SK-N-SH (cell line): ENCODE data around the gene SOCS3. TPM values are rescaled to one million over a fixed set of nuclear protein-coding genes. Genes with fewer than 3 reads are reported as not detected.

Experiments
- CTCF ChIA-PET: fragments of 300-600, 350-600 bp; formaldehyde crosslinking; extraction: SDS; loops from one replicate; lab custom pipeline; 2021; lab: Yijun Ruan, JAX
- POLR2A ChIA-PET: fragments of 350-600 bp; sonication (Branson Sonifier 250); formaldehyde crosslinking; extraction: SDS; loops from one replicate; lab custom pipeline; 2020; ENCODE audit warnings: antibody characterized with exemption, inconsistent platforms; lab: Yijun Ruan, JAX
- DNase-seq: peaks from one replicate; pipeline ENCODE4 v3.0.0; 2012
- H2AFZ ChIP-seq: fragments of 200-600 bp; sonication (generic); 2 replicates; pipeline ENCODE4 v1.8.1; 2016; ENCODE audit warnings: antibody characterized with exemption, mild to moderate bottlenecking, low read depth
- H3F3A ChIP-seq: fragments of 200-600 bp; sonication (generic); replicated peaks from 2 replicates; pipeline ENCODE3; 2016; ENCODE audit warnings: antibody characterized with exemption, mild to moderate bottlenecking; ENCODE audit not compliant: insufficient read depth
- H3K27ac ChIP-seq, 2 experiments: fragments of 200-500 bp in 1 of 2; fragments of 200-600 bp in 1 of 2; sonication (Bioruptor generic) in 1 of 2; sonication (generic), shearing (Covaris generic) in 1 of 2; 2 replicates each; pipeline versions ENCODE4 v1.5.1 to v1.6.1; 2014 to 2016; ENCODE audit warnings: low read depth in 2 of 2, inconsistent platforms in 1 of 2, low read length in 1 of 2, mild to moderate bottlenecking in 1 of 2, mixed read lengths in 1 of 2
- H3K27me3 ChIP-seq: fragments of 200-600 bp; sonication (generic), shearing (Covaris generic); 2 replicates; pipeline ENCODE4 v1.6.1; 2016; ENCODE audit warnings: mixed run types; ENCODE audit not compliant: insufficient read depth
- H3K36me3 ChIP-seq, 2 experiments: fragments of 200-500 bp in 1 of 2; fragments of 200-600 bp in 1 of 2; sonication (Bioruptor generic) in 1 of 2; sonication (generic) in 1 of 2; replicated peaks in 1 of 2; 2 replicates each; pipeline versions ENCODE3 to v1.5.1; 2014 to 2016; ENCODE audit warnings: low read length in 1 of 2, mild to moderate bottlenecking in 1 of 2; ENCODE audit not compliant: insufficient read depth in 2 of 2, control insufficient read depth in 1 of 2
- H3K4me1 ChIP-seq, 2 experiments: fragments of 200-500 bp in 1 of 2; fragments of 200-600 bp in 1 of 2; sonication (Bioruptor generic) in 1 of 2; sonication (generic), shearing (Covaris generic) in 1 of 2; 2 replicates each; pipeline versions ENCODE4 v1.5.1 to v1.6.1; 2014 to 2016; ENCODE audit warnings: low read depth in 1 of 2, low read length in 1 of 2, mixed run types in 1 of 2; ENCODE audit not compliant: insufficient read depth in 2 of 2, control insufficient read depth in 1 of 2
- H3K4me2 ChIP-seq: fragments of 200-600 bp; sonication (generic), shearing (Covaris generic); 2 replicates; pipeline ENCODE4 v1.6.1; 2017; ENCODE audit warnings: mixed run types
- H3K4me3 ChIP-seq, 2 experiments: fragments of 200-500 bp in 1 of 2; fragments of 200-600 bp in 1 of 2; sonication (Bioruptor generic) in 1 of 2; sonication (generic), shearing (Covaris generic) in 1 of 2; 2 replicates each; pipeline versions ENCODE4 v1.5.1 to v1.8.1; 2014 to 2016; ENCODE audit warnings: low read depth in 2 of 2, inconsistent platforms in 1 of 2, low read length in 1 of 2, mild to moderate bottlenecking in 1 of 2, mixed read lengths in 1 of 2, moderate library complexity in 1 of 2
- H3K79me2 ChIP-seq: fragments of 200-600 bp; sonication (generic); 2 replicates; pipeline ENCODE4 v1.8.1; 2017; ENCODE audit warnings: mild to moderate bottlenecking; ENCODE audit not compliant: insufficient read depth
- H3K9ac ChIP-seq: fragments of 200-600 bp; sonication (generic); 2 replicates; pipeline ENCODE4 v1.6.1; 2017; ENCODE audit warnings: mixed run types
- H3K9me2 ChIP-seq: fragments of 200-600 bp; sonication (generic); 2 replicates; pipeline ENCODE4 v1.6.1; 2017; ENCODE audit warnings: mixed run types
- H3K9me3 ChIP-seq: fragments of 200-600 bp; sonication (generic); 2 replicates; pipeline ENCODE4 v1.6.1; 2017; ENCODE audit warnings: mixed run types, mild to moderate bottlenecking, moderate library complexity
- H4K20me1 ChIP-seq: fragments of 200-600 bp; sonication (generic); 2 replicates; pipeline ENCODE4 v1.6.1; 2017; ENCODE audit warnings: mild to moderate bottlenecking, mixed run types; ENCODE audit not compliant: insufficient read depth
- CHD2 ChIP-seq: fragments of 150-350 bp; IDR thresholded peaks from 2 replicates; pipeline ENCODE4 v1.6.1; 2018; ENCODE audit warnings: low read length; ENCODE audit not compliant: partially characterized antibody
- CTCF ChIP-seq: fragments of 200-600 bp; sonication (generic); IDR thresholded peaks from 2 replicates; pipeline ENCODE4 v1.6.1; 2017; ENCODE audit warnings: antibody characterized with exemption, mild to moderate bottlenecking, moderate library complexity
- ELF1 ChIP-seq: IDR thresholded peaks from 2 replicates; pipeline ENCODE4 v1.4.0; 2012
- EZH2phosphoT487 ChIP-seq: fragments of 200-600 bp; sonication (generic); IDR thresholded peaks from 2 replicates; pipeline ENCODE4 v1.6.1; 2017; ENCODE audit warnings: low read depth, mixed run types, mild to moderate bottlenecking, antibody characterized with exemption, moderate library complexity, borderline replicate concordance
- FOSL2 ChIP-seq: IDR thresholded peaks from 2 replicates; pipeline ENCODE4 v1.4.0; 2012; ENCODE audit warnings: low read depth, mild to moderate bottlenecking, moderate library complexity, borderline replicate concordance
- FOXJ3 ChIP-seq: sonication (generic); formaldehyde crosslinking; IDR thresholded peaks from 2 replicates; pipeline ENCODE4 v1.5.1; 2020; ENCODE audit warnings: mild to moderate bottlenecking, missing genetic modification reagents
- FOXM1 ChIP-seq: IDR thresholded peaks from 2 replicates; pipeline ENCODE4 v1.4.0; 2012; ENCODE audit warnings: low read depth, mild to moderate bottlenecking
- GABPA ChIP-seq: IDR thresholded peaks from 2 replicates; pipeline ENCODE4 v1.4.0; 2012; ENCODE audit warnings: low read depth, mild to moderate bottlenecking
- GATA2 ChIP-seq: sonication (generic); formaldehyde crosslinking; IDR thresholded peaks from 2 replicates; pipeline ENCODE4 v1.5.0; 2020; ENCODE audit warnings: mild to moderate bottlenecking, missing genetic modification reagents
- IRF3 ChIP-seq: fragments of 150-350 bp; IDR thresholded peaks from 2 replicates; pipeline ENCODE4 v1.6.1; 2016; ENCODE audit warnings: mild to moderate bottlenecking, low read depth, low read length
- MAX ChIP-seq: IDR thresholded peaks from 2 replicates; pipeline ENCODE4 v1.4.0; 2012; ENCODE audit warnings: low read depth
- MEF2A ChIP-seq: IDR thresholded peaks from 2 replicates; pipeline ENCODE4 v1.4.0; 2012; ENCODE audit warnings: low read depth, borderline replicate concordance
- MXI1 ChIP-seq: IDR thresholded peaks from 2 replicates; pipeline ENCODE4 v1.6.1; 2012; ENCODE audit warnings: mild to moderate bottlenecking, low read depth, low read length, improper control_type of control experiment
- NFIC ChIP-seq: IDR thresholded peaks from 2 replicates; pipeline ENCODE4 v1.4.0; 2012; ENCODE audit warnings: borderline replicate concordance
- NRF1 ChIP-seq: IDR thresholded peaks from 2 replicates; pipeline ENCODE4 v1.6.1; 2012; ENCODE audit warnings: low read depth, mild to moderate bottlenecking, low read length
- PBX3 ChIP-seq: IDR thresholded peaks from 2 replicates; pipeline ENCODE4; 2012
- POLR2AphosphoS5 ChIP-seq: IDR thresholded peaks from 2 replicates; pipeline ENCODE4 v1.6.1; 2012; ENCODE audit warnings: low read depth, low read length
- RCOR1 ChIP-seq: fragments of 150-350 bp; IDR thresholded peaks from 2 replicates; pipeline ENCODE4 v1.6.1; 2017; ENCODE audit warnings: antibody characterized with exemption, low read length
- RXRA ChIP-seq: IDR thresholded peaks from 2 replicates; pipeline ENCODE4 v1.4.0; 2012; ENCODE audit warnings: low read depth, mild to moderate bottlenecking, borderline replicate concordance
- SIN3A ChIP-seq: IDR thresholded peaks from 2 replicates; pipeline ENCODE4 v1.6.1; 2012; ENCODE audit warnings: low read depth, mild to moderate bottlenecking, low read length, moderate library complexity, borderline replicate concordance
- SMC3 ChIP-seq: IDR thresholded peaks from 2 replicates; pipeline ENCODE4 v1.6.1; 2012; ENCODE audit warnings: low read depth, low read length, improper control_type of control experiment
- TAF1 ChIP-seq: IDR thresholded peaks from 2 replicates; pipeline ENCODE4 v1.6.1; 2012; ENCODE audit warnings: low read depth, mild to moderate bottlenecking, low read length, moderate library complexity, borderline replicate concordance
- TCF12 ChIP-seq: IDR thresholded peaks from 2 replicates; pipeline ENCODE4 v1.4.0; 2012
- TEAD4 ChIP-seq: IDR thresholded peaks from 2 replicates; pipeline ENCODE4 v1.4.0; 2012; ENCODE audit warnings: mild to moderate bottlenecking, borderline replicate concordance; ENCODE audit not compliant: insufficient read depth
- USF1 ChIP-seq: IDR thresholded peaks from 2 replicates; pipeline ENCODE4 v1.4.0; 2012; ENCODE audit warnings: low read depth, borderline replicate concordance
- USF2 ChIP-seq: fragments of 150-350 bp; IDR thresholded peaks from 2 replicates; pipeline ENCODE4 v1.6.1; 2017; ENCODE audit warnings: antibody characterized with exemption, low read length, low read depth, borderline replicate concordance
- ZBTB33 ChIP-seq: IDR thresholded peaks from 2 replicates; pipeline ENCODE4 v1.4.0; 2012; ENCODE audit warnings: low read depth, borderline replicate concordance
- WGBS: methylation state at CpG from one replicate; pipeline ENCODE4 v1.1.6; 2017; ENCODE audit warnings: low lambda C conversion rate; 5-methylcytosine and 5-hydroxymethylcytosine counted together
- polyA plus RNA-seq, 3 experiments: library from polyadenylated mRNA; depleted of rRNA; stranded (reverse); fragments of >200 nt; gene quantifications; 2 replicates each; pipeline ENCODE4 v1.2.3, GENCODE V29; 2012

The SOCS3 gene
- polyA plus RNA-seq, 1 of the 3 experiments (the other 2 are of a cell fraction): 24.9 TPM

- Histone ChIP-seq H3K9me2 (no peaks in the 10 kb centered on the region), H4K20me1 (peaks cover 34% of the 10 kb centered on the region), H3K79me2 (peaks cover 58% of the 10 kb centered on the region), H3F3A (peaks cover 49% of the 10 kb centered on the region), H3K4me3 (peak overlapping the region; percentile 86 to 94), H3K27ac (peak overlapping the region; percentile 20 to 91; a peak in 3 of 4 replicates), H3K36me3 (peaks cover 34 to 37% of the 10 kb centered on the region in 2 experiments), H3K9me3 (no peaks in the 10 kb centered on the region), H2AFZ (no peak overlapping the region), H3K9ac (peak overlapping the region; percentile 93), H3K27me3 (no peaks in the 10 kb centered on the region), H3K4me1 (peaks cover 41 to 43% of the 10 kb centered on the region in 2 experiments), H3K4me2 (peak overlapping the region; percentile 98)
- ChIA-PET CTCF (interaction anchor here (0.6 to 15.1 kb wide), 9 partner anchors 10 to 106 kb away, joined by 3 to 327 read pairs (median 8); partner anchors contain the start of gene PGS1), POLR2A (no interaction called here)
- 21% methylated on average over 4 of the region's 7 CpGs for WGBS
- peak; percentile 72 for DNase-seq
- no peak for TF ChIP-seq CTCF
- no peak for TF ChIP-seq FOXJ3
- peak; percentile 80 for TF ChIP-seq SIN3A
- TF ChIP-seq GATA2 (CRISPR knock-in tag): no peak
- peak; percentile 31; the same call in 1 of the 2 replicates for TF ChIP-seq RXRA
- TF ChIP-seq FOXM1: no peak
- peak; percentile 58; the same call in 1 of the 2 replicates for TF ChIP-seq USF1
- TF ChIP-seq ELF1: no peak
- peak; percentile 94 for TF ChIP-seq MAX
- TF ChIP-seq FOSL2: no peak
- TF ChIP-seq SMC3: peak; percentile 7; the same call in 1 of the 2 replicates
- TF ChIP-seq CHD2: peak; percentile 72
- TF ChIP-seq IRF3: no peak
- no peak for TF ChIP-seq MEF2A
- TF ChIP-seq TAF1: no peak
- TF ChIP-seq NFIC: peak; percentile 89
- TF ChIP-seq POLR2AphosphoS5: no peak; the same call in none of the 2 replicates
- TF ChIP-seq RCOR1: 0 out of 2 replicates have a peak, but pooled peaks have one; percentile 62
- peak; percentile 59; the same call in 1 of the 2 replicates for TF ChIP-seq PBX3
- TF ChIP-seq ZBTB33: no peak
- peak; percentile 95 for TF ChIP-seq MXI1
- no peak for TF ChIP-seq EZH2phosphoT487
- no peak for TF ChIP-seq GABPA
- no peak for TF ChIP-seq USF2
- no peak for TF ChIP-seq NRF1
- 0 out of 2 replicates have a peak, but pooled peaks have one; percentile 53 for TF ChIP-seq TEAD4
- TF ChIP-seq TCF12: peak; percentile 81
Measured at GRCh38 chr17:78357177-78357586, 2.7 kb downstream of the SOCS3 start.
